DMS79 treated with DMSO at 0.1 percent for 48 hours (cell line): Measurements from ENCODE around the gene MSH4.
"Not testable (repeated sequence)": the region's sequence is repeated elsewhere in the genome, so short reads cannot be mapped to it uniquely, and the experiment has no call there.

Experiments
- DNase-seq: peaks from one replicate; lab custom pipeline; 2025; lab: John Stamatoyannopoulos, UW

The MSH4 gene

GRCh38 chr1:75796376-75797272, at the start of gene MSH4:
Gene MSH4, plus strand, starts transcription at chr1:75796882. Its CDS starts 104 bp downstream, at chr1:75796986.
- no peak for DNase-seq

GRCh38 chr1:75757210-75757609, 39.5 kb upstream of the MSH4 start:
- not testable (repeated sequence) for DNase-seq

- not testable (repeated sequence) for DNase-seq
These were observed 38.1 kb upstream of the MSH4 start for GRCh38 chr1:75758543-75758942.

GRCh38 chr1:75764057-75764655, 32.5 kb upstream of the MSH4 start:
- no peak for DNase-seq

GRCh38 chr1:75765697-75766355, 30.9 kb upstream of the MSH4 start:
- DNase-seq: no peak

- no peak for DNase-seq
These were observed 28.7 kb upstream of the MSH4 start for GRCh38 chr1:75768016-75768415.

- no peak for DNase-seq
These were observed 25.9 kb upstream of the MSH4 start for GRCh38 chr1:75770761-75771160.

- DNase-seq: no peak
These were observed 24.7 kb upstream of the MSH4 start for GRCh38 chr1:75771978-75772377.

GRCh38 chr1:75777812-75778211, 18.9 kb upstream of the MSH4 start:
- DNase-seq: not testable (repeated sequence)

GRCh38 chr1:75778694-75779093, 18.0 kb upstream of the MSH4 start:
- DNase-seq: not testable (repeated sequence)

GRCh38 chr1:75780183-75780582, 16.5 kb upstream of the MSH4 start:
- not testable (repeated sequence) for DNase-seq

GRCh38 chr1:75783920-75784319, 12.8 kb upstream of the MSH4 start:
- not testable (repeated sequence) for DNase-seq

- DNase-seq: peak; percentile 41
These were observed 11.2 kb upstream of the MSH4 start for GRCh38 chr1:75785320-75785982.

GRCh38 chr1:75785983-75786853, 10.5 kb upstream of the MSH4 start, which contains the start of gene RABGGTB:
Gene RABGGTB, plus strand, starts transcription at chr1:75786256. Its CDS starts 16 bp downstream, at chr1:75786272.
- DNase-seq: peak; percentile 97

GRCh38 chr1:75786901-75787493, 9.7 kb upstream of the MSH4 start:
- no peak for DNase-seq

- no peak for DNase-seq
These were observed 9.2 kb upstream of the MSH4 start for GRCh38 chr1:75787524-75787923.

GRCh38 chr1:75789988-75790387, 6.7 kb upstream of the MSH4 start:
- DNase-seq: no peak

GRCh38 chr1:75791022-75791421, 5.7 kb upstream of the MSH4 start:
- DNase-seq: peak; percentile 6

GRCh38 chr1:75792091-75792490, 4.6 kb upstream of the MSH4 start:
- no peak for DNase-seq

- DNase-seq: no peak
These were observed 2.3 kb upstream of the MSH4 start for GRCh38 chr1:75794382-75794781.
